Osteoblast (primary cell): Measurements from ENCODE around the gene OPN1MW3. TPM values are rescaled to one million over a fixed set of nuclear protein-coding genes. Genes with fewer than 3 reads are reported as not detected.
"Not testable (repeated sequence)": the region's sequence is repeated elsewhere in the genome, so short reads cannot be mapped to it uniquely, and the experiment has no call there.

Source experiments
- DNase-seq: peaks from one replicate; pipeline ENCODE4 v3.0.0; 2011; ENCODE audit warnings: low spot score, mixed read lengths; ENCODE audit not compliant: insufficient read length; ENCODE audit errors: missing footprints
- H2AFZ ChIP-seq: 2 replicates; pipeline ENCODE4 v1.6.0; 2011; ENCODE audit warnings: mild to moderate bottlenecking, low read length
- H3K27ac ChIP-seq: 2 replicates; pipeline ENCODE4 v1.5.1; 2011; ENCODE audit warnings: mild to moderate bottlenecking, low read depth, low read length, moderate library complexity
- H3K27me3 ChIP-seq: 2 replicates; pipeline ENCODE4 v1.6.0; 2012; ENCODE audit warnings: mild to moderate bottlenecking, control low read depth, inconsistent platforms, low read length, moderate library complexity; ENCODE audit not compliant: insufficient read depth
- H3K36me3 ChIP-seq: 2 replicates; pipeline ENCODE4 v1.5.1; 2011; ENCODE audit warnings: mild to moderate bottlenecking, low read length, control low read depth, moderate library complexity; ENCODE audit not compliant: insufficient read depth
- H3K4me1 ChIP-seq: 2 replicates; pipeline ENCODE4 v1.5.1; 2011; ENCODE audit warnings: mild to moderate bottlenecking, low read length, control low read depth, moderate library complexity; ENCODE audit not compliant: insufficient read depth
- H3K4me2 ChIP-seq: 2 replicates; pipeline ENCODE4 v1.6.0; 2011; ENCODE audit warnings: mild to moderate bottlenecking, low read length; ENCODE audit not compliant: insufficient read depth
- H3K4me3 ChIP-seq: fragments of 200-600 bp; sonication (generic); 3 replicates; pipeline ENCODE4 v1.5.1; 2012; ENCODE audit warnings: mild to moderate bottlenecking, low read length, inconsistent platforms; ENCODE audit not compliant: insufficient read depth
- H3K79me2 ChIP-seq: 2 replicates; pipeline ENCODE4 v1.6.0; 2012; ENCODE audit warnings: mild to moderate bottlenecking, low read length, control low read depth, inconsistent platforms; ENCODE audit not compliant: insufficient read depth
- H3K9me3 ChIP-seq: 2 replicates; pipeline ENCODE4 v1.5.1; 2011; ENCODE audit warnings: low read depth, low read length, control low read depth
- H4K20me1 ChIP-seq: 2 replicates; pipeline ENCODE4 v1.6.0; 2012; ENCODE audit warnings: mild to moderate bottlenecking, low read length, control low read depth; ENCODE audit not compliant: insufficient read depth
- total RNA-seq: library from RNA; depleted of rRNA; stranded (reverse); fragments of >200 nt; gene quantifications from 2 replicates; pipeline ENCODE4 v1.2.3, GENCODE V29; 2012

Gene OPN1MW3
- total RNA-seq: not detected in 2 replicates

DNA sequence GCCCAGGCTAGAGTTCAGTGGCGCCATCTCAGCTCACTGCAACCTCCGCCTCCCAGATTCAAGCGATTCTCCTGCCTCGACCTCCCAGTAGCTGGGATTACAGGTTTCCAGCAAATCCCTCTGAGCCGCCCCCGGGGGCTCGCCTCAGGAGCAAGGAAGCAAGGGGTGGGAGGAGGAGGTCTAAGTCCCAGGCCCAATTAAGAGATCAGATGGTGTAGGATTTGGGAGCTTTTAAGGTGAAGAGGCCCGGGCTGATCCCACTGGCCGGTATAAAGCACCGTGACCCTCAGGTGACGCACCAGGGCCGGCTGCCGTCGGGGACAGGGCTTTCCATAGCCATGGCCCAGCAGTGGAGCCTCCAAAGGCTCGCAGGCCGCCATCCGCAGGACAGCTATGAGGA is at the start of gene OPN1MW3:
TSS of gene OPN1MW3 (plus strand) at position 301 of the 400 bp plus-strand sequence. CDS start at position 339, 38 bp downstream.
- H3K9me3 ChIP-seq, H3K4me1 ChIP-seq, H3K27me3 ChIP-seq, H3K4me2 ChIP-seq, H3K27ac ChIP-seq, DNase-seq, H3K79me2 ChIP-seq, H4K20me1 ChIP-seq, H2AFZ ChIP-seq, H3K4me3 ChIP-seq, H3K36me3 ChIP-seq: not testable (repeated sequence)

DNA sequence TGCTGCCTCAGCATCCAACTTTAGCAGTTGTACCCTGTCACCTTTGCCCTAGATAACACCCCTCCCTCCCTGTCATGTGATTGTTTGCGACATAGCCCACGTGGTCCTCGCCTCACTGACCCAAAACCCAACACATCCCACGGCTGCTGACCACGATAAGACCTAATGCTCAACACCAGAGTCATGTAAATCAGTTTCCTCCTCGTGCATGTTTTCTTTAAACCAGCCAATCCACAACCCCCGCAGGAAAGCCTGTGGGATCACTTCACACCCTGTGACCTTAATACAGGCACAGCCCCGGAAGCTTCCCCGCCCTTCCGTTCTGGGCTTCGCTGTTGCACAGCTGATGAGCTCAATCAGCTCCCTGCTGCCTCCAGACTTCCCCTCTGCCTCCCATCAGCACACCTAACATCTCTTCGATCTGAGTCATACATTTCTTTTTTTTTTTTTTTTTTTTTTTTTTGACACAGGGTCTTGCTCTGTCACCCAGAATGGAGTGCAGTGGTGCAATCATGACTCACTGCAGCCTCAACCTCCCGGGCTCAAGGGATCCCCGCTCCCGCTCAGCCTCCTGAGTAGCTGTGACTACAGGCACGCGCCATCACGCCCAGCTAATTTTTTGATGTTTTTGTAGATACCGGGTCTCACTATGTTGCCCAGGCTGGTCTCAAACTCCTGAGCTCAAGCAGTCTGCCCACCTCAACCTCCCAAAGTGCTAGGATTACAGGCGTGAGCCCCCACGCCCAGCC is 47.5 kb upstream of the OPN1MW3 start:
- not testable (repeated sequence) for H3K4me2 ChIP-seq, H4K20me1 ChIP-seq, H3K27me3 ChIP-seq, H2AFZ ChIP-seq, DNase-seq, H3K4me3 ChIP-seq, H3K4me1 ChIP-seq, H3K9me3 ChIP-seq, H3K79me2 ChIP-seq, H3K27ac ChIP-seq, H3K36me3 ChIP-seq

DNA sequence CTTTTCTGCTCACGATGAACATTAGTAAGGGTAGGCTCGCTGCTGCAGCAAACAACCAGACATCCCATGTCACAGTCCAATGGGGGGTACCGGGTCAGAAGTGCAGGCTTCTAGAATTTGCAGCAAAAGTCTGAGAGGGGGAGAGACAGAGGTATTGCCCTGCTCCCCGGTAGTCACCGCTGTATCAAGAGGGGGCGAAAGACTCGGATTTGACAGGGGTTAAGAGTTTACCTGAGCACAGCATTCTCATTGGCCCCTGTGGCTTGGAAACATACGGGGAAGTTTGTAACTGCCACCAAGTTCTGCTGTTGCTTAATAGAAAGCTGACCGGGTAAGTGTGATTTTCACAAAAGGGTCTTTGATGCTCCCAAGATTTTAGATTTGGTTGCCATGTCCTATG is 46.3 kb upstream of the OPN1MW3 start:
- not testable (repeated sequence) for H3K4me2 ChIP-seq, H4K20me1 ChIP-seq, H3K4me1 ChIP-seq, H3K27ac ChIP-seq, H3K36me3 ChIP-seq, H3K4me3 ChIP-seq, H3K79me2 ChIP-seq, H3K9me3 ChIP-seq, H3K27me3 ChIP-seq, H2AFZ ChIP-seq, DNase-seq

DNA sequence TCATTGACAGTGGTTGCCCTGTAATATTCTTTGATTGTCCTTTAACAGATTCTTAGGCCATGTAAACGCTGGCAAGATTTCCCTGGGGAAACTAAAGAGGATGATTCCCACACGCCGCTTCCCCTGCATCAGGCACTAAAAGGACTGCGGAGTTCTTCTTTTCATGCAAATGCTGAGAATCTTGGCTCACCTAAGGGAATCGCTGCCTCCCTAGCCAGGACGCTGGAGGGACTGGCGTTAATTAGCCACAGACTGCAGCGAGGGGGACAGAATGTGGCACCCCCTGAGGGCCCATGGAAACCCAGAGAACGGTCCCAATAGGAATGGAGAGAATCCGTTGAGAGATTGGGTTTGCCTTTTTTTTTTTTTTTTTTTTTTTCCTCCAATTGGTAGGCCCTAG is 45.9 kb upstream of the OPN1MW3 start:
- H3K36me3 ChIP-seq, H3K79me2 ChIP-seq, H3K27ac ChIP-seq, H3K4me1 ChIP-seq, H2AFZ ChIP-seq, H3K4me2 ChIP-seq, H3K9me3 ChIP-seq, H3K27me3 ChIP-seq, H4K20me1 ChIP-seq, H3K4me3 ChIP-seq, DNase-seq: not testable (repeated sequence)

DNA sequence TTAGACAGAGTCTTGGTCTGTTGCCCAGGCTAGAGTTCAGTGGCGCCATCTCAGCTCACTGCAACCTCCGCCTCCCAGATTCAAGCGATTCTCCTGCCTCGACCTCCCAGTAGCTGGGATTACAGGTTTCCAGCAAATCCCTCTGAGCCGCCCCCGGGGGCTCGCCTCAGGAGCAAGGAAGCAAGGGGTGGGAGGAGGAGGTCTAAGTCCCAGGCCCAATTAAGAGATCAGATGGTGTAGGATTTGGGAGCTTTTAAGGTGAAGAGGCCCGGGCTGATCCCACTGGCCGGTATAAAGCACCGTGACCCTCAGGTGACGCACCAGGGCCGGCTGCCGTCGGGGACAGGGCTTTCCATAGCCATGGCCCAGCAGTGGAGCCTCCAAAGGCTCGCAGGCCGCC is 37.9 kb upstream of the OPN1MW3 start, which contains the start of gene OPN1MW2:
TSS of gene OPN1MW2 (plus strand) at position 301 of the 400 bp plus-strand sequence. CDS start at position 361, 60 bp downstream.
- H3K4me3 ChIP-seq, H3K4me1 ChIP-seq, H3K27ac ChIP-seq, H3K27me3 ChIP-seq, H4K20me1 ChIP-seq, DNase-seq, H3K4me2 ChIP-seq, H2AFZ ChIP-seq, H3K9me3 ChIP-seq, H3K36me3 ChIP-seq, H3K79me2 ChIP-seq: not testable (repeated sequence)

DNA sequence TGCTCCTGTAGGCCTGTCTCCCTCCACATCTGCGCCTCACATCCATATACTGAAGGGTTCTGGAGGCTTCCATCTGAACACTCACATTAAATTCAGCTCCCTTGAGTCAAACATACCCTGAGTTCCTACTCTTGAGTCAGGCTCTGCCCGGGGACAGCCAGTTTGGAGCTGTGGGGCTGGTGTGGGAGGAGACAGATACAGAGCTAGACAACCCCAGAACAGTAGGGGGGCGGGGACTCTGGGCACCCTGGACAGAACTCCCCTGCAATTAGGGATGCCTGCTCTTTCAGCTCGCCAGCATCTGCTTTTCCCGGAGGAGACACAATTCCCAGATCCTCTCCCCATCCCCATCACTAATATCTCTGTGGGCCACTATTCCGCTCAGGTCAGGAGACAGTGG is 32.1 kb upstream of the OPN1MW3 start:
- not testable (repeated sequence) for H2AFZ ChIP-seq, H3K4me1 ChIP-seq, H3K36me3 ChIP-seq, H3K27me3 ChIP-seq, H4K20me1 ChIP-seq, H3K4me2 ChIP-seq, H3K4me3 ChIP-seq, DNase-seq, H3K27ac ChIP-seq, H3K79me2 ChIP-seq, H3K9me3 ChIP-seq

DNA sequence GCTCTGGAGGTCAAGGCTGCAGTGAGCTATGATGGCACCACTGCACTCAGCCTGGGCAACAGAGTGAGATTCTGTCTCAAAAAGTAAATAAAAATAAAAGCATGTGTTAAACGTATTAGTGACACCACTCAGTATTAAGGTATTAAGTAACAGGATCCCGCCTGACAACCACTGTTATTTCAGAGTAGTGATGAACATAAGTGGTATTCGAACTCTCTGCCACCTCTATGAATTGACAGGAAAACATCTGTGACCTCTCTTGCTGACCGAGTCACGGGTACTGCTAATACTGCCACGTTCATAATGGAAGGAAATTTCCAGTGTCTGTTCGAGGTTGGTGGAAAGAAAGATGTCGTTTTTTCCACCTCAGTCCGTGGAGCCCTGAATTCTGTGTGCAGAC is 30.7 kb upstream of the OPN1MW3 start:
- H3K4me1 ChIP-seq, H4K20me1 ChIP-seq, H3K79me2 ChIP-seq: not testable (repeated sequence)

DNA sequence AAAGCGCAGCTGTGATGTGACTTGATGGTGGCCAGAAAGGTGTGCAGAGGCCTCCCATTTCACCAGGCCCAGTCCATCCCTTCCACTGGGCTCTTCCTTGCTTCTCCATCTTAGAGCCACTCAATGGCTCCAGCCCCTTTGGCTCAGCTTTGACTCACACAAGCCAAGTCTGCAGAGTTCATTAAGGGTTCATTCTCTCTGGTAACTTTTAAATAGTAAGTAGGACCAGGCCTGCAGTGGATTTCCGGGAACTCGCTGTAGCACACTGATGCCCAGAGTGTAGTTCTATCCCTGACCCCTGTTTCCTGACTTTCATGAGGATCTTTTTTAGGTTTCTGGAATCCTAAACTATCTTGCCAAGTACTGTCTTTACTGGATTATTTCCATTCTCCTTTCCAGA is 25.9 kb upstream of the OPN1MW3 start:
- H3K27me3 ChIP-seq, DNase-seq, H4K20me1 ChIP-seq, H3K4me1 ChIP-seq, H3K79me2 ChIP-seq, H2AFZ ChIP-seq, H3K4me2 ChIP-seq, H3K36me3 ChIP-seq, H3K9me3 ChIP-seq, H3K4me3 ChIP-seq, H3K27ac ChIP-seq: not testable (repeated sequence)

More for the DNA sequence above, 30.7 kb upstream of the OPN1MW3 start:
- H3K4me2 ChIP-seq, H3K27ac ChIP-seq, H2AFZ ChIP-seq, H3K36me3 ChIP-seq, H3K9me3 ChIP-seq, DNase-seq, H3K4me3 ChIP-seq, H3K27me3 ChIP-seq: not testable (repeated sequence)

DNA sequence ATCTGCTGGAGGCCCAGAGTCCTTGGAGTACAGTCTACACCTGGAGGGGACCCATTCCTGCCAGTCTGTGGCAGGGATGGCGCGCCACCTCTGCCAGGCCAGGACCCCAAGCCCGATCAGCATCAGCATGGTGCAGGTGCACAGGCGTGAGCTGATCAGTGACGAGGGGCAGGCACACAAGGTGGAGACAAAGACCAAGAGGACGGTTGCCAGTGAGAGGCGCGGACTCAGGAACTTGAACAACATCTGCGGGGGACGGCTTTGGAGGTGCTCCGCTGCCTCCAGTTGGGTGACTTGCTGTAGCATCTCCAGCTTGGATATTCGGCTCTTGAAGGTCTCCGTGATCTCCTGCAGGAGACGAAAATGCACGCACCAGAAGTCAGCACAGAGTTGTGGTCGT is 23.8 kb upstream of the OPN1MW3 start:
- H3K36me3 ChIP-seq, H2AFZ ChIP-seq, DNase-seq, H3K27me3 ChIP-seq, H3K27ac ChIP-seq, H3K4me2 ChIP-seq, H3K4me3 ChIP-seq, H3K79me2 ChIP-seq, H3K9me3 ChIP-seq, H3K4me1 ChIP-seq, H4K20me1 ChIP-seq: not testable (repeated sequence)
